ENCODE results near the gene UCP2.
"Not testable (repeated sequence)": the region's sequence is repeated elsewhere in the genome, so short reads cannot be mapped to it uniquely, and the experiment has no call there.

The UCP2 gene

GRCh38 chr11:73939096-73939495 is 43.5 kb downstream of the UCP2 start:
- DNase-seq, result no peak

GRCh38 chr11:73936047-73936446 is 46.6 kb downstream of the UCP2 start:
- not testable (repeated sequence) for DNase-seq

- no peak for DNase-seq
Measured at GRCh38 chr11:73932781-73933180, 49.9 kb downstream of the UCP2 start.

- DNase-seq, result no peak
Measured at GRCh38 chr11:73931951-73932350, 50.7 kb downstream of the UCP2 start.

GRCh38 chr11:73931039-73931645 is 51.5 kb downstream of the UCP2 start:
- DNase-seq, result no peak

- DNase-seq, result no peak
Measured at GRCh38 chr11:73929388-73929787, 53.3 kb downstream of the UCP2 start.

Data from stimulated activated CD8-positive, alpha-beta memory T cell treated with anti-CD3 and anti-CD28 coated beads, Interleukin-4, amount 100 ng/mL, for 48 hours (primary cell).